GM12801 (cell line): ENCODE measurements around the gene MANF.

ENCODE experiments used
- TF ChIP-seq, protein P1 (sequence below): IDR thresholded peaks from one replicate; pipeline ENCODE4 v1.5.1; 2011; ENCODE audit warnings: control low read depth; ENCODE audit not compliant: insufficient read length; ENCODE audit errors: extremely low read depth

Gene MANF

DNA sequence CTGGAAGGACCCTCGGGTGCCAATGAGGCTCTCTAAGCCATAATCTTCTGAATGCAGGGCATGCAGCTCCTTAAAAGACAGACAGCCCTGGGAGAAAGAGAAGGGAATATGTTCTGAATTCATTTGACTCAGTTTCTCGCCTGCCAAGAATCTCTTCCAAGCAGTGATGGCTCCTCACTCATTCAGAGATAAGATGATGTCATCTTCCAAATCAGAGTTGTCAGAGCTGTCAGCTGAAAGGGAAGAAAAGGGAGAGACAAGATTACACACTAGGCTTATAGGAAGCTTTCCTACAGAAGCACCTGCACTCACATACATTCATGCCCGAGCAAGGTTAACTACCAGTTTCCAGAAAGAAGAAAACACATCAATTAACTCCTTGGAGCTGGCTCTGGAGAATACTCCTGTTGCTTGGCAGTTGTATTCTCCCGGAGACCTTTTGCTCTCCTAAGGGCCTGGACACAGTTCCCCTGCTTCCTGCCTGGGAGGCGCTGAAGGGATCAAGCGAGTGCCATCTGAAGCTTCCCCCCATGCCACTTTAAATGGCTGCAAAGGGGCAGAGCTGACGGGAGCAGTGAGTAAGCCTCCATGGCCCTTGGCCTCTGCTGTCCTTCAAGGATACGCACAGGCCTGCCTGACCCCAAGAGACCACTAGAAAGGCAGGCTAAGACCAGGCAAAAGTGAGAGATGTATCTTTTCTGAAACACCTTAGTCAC, 13.7 kb downstream of the MANF start:
- TF ChIP-seq, protein P1, sequence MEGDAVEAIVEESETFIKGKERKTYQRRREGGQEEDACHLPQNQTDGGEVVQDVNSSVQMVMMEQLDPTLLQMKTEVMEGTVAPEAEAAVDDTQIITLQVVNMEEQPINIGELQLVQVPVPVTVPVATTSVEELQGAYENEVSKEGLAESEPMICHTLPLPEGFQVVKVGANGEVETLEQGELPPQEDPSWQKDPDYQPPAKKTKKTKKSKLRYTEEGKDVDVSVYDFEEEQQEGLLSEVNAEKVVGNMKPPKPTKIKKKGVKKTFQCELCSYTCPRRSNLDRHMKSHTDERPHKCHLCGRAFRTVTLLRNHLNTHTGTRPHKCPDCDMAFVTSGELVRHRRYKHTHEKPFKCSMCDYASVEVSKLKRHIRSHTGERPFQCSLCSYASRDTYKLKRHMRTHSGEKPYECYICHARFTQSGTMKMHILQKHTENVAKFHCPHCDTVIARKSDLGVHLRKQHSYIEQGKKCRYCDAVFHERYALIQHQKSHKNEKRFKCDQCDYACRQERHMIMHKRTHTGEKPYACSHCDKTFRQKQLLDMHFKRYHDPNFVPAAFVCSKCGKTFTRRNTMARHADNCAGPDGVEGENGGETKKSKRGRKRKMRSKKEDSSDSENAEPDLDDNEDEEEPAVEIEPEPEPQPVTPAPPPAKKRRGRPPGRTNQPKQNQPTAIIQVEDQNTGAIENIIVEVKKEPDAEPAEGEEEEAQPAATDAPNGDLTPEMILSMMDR: no peak

- TF ChIP-seq, protein P1: no peak
These were observed 15.1 kb downstream of the MANF start for GRCh38 chr3:51400166-51400565.

GRCh38 chr3:51401735-51402134, 16.6 kb downstream of the MANF start:
- TF ChIP-seq, protein P1: no peak

- TF ChIP-seq, protein P1: no peak
These were observed 18.6 kb downstream of the MANF start for GRCh38 chr3:51403675-51404074.

DNA sequence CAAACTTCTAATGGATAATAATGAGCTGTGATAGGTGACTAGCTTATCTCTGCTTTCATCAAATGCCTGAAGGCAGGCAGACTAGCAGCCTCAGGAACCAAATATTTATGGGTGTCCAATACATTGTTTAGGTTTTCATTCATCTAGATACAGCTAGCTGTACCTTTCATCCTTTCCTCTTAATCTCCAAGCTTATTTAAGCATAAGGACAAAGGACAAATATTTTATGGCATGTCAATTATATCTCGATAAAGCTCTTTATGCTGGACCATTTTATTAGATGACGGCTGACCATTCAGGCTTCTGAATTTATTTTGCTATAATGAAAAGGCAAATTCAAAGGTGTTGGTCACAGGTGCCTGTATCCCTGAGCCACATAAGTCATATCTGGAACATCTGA, 22.9 kb downstream of the MANF start:
- TF ChIP-seq, protein P1: no peak

DNA sequence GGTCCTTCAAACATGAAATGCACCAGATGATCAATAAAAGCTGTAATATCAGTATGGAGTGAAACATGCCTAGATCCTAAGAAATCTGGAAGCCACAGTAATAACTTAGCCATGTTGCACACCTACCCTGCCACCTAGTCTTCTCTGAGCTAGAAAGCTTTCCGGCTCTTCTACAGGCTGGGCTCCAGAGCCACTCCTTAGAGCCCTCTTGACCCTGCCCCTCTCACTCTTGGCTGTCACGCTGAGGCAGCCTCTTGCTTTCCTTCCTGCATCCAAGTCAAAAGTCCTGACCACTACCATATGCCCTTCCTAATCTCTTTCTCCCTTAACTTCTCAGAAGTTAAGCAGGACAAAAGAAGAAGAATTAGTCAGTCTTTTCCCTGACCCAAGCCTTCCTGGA, 23.7 kb downstream of the MANF start:
- TF ChIP-seq, protein P1: no peak

DNA sequence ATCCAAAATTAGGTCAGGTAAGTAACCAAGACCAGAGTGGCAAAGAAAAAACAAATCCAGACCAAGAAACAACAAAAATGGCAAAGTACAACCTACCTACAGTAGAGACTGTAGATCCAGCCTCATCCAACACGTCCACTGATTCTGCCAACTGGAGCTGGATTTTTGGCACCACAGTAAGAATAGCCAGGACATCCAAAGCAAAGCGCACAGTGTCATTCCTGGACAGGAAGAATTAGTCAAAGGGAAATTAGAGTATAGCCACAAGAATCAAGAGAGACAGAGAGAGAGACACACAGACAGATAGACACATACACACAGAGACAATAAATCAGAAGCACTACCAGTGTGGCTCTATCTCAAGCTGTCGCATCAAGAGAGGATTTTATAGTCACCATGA, 37.1 kb downstream of the MANF start:
- TF ChIP-seq, protein P1: no peak
